Measurements from ENCODE around the gene ARID3B. TPM values are rescaled to one million over a fixed set of nuclear protein-coding genes. Genes with fewer than 3 reads are reported as not detected.

ARID3B gene
- polyA plus RNA-seq, 1 experiment, result 1.6 TPM

GRCh38 chr15:74599156-74599555, 58.1 kb downstream of the ARID3B start:
- Histone ChIP-seq H3K4me3 (ENCODE audit: low read depth, low read length) (peak overlapping the region; percentile 75), H3K9me3 (ENCODE audit: control insufficient read depth, insufficient read depth, low read length) (no peaks in the 10 kb centered on the region; the same call in 1 of the 2 replicates), H3K27me3 (ENCODE audit: control insufficient read depth, insufficient read depth, low read length) (no peaks in the 10 kb centered on the region), H3K27ac (ENCODE audit: low read depth, low read length) (no peak overlapping the region)
- no peak for TF ChIP-seq CTCF (IDR thresholded peaks at IDR 0.05; ENCODE audit: low read depth, low read length)
- ChIA-PET POLR2A (interaction anchor here (0.6 to 2.0 kb wide), 3 partner anchors 16 to 53 kb away, joined by 3 to 9 read pairs (median 5); partner anchors contain the start of gene CLK3), CTCF (interaction anchor here (0.9 to 1.0 kb wide), 2 partner anchors 15 to 22 kb away, joined by 3 to 4 read pairs; no protein-coding TSS in a partner anchor)
- no peak for DNase-seq (ENCODE audit: low read depth, low spot score)

GRCh38 chr15:74603026-74603788, 62.2 kb downstream of the ARID3B start:
- no peak for DNase-seq (ENCODE audit: low read depth, low spot score)
- H3K27ac ChIP-seq (ENCODE audit: low read depth, low read length), result no peak overlapping the region
- POLR2A ChIA-PET, result no interaction called here
- H3K27me3 ChIP-seq (ENCODE audit: control insufficient read depth, insufficient read depth, low read length), result peaks cover 8% of the 10 kb centered on the region
- H3K4me3 ChIP-seq (ENCODE audit: low read depth, low read length), result no peak overlapping the region
- CTCF ChIA-PET, result no interaction called here
- H3K9me3 ChIP-seq (ENCODE audit: control insufficient read depth, insufficient read depth, low read length), result no peaks in the 10 kb centered on the region; the same call in 1 of the 2 replicates
- TF ChIP-seq CTCF (IDR thresholded peaks at IDR 0.05; ENCODE audit: low read depth, low read length), result no peak

- ChIA-PET CTCF (no interaction called here), POLR2A (no interaction called here)
- Histone ChIP-seq H3K9me3 (ENCODE audit: control insufficient read depth, insufficient read depth, low read length) (no peaks in the 10 kb centered on the region; the same call in 1 of the 2 replicates), H3K27me3 (ENCODE audit: control insufficient read depth, insufficient read depth, low read length) (peaks cover 16% of the 10 kb centered on the region), H3K27ac (ENCODE audit: low read depth, low read length) (no peak overlapping the region), H3K4me3 (ENCODE audit: low read depth, low read length) (no peak overlapping the region)
- TF ChIP-seq CTCF (IDR thresholded peaks at IDR 0.05; ENCODE audit: low read depth, low read length), result no peak
- no peak for DNase-seq (ENCODE audit: low read depth, low spot score)
Measured at GRCh38 chr15:74603789-74604705, 63.0 kb downstream of the ARID3B start.

- Histone ChIP-seq H3K27me3 (ENCODE audit: control insufficient read depth, insufficient read depth, low read length) (peaks cover 23% of the 10 kb centered on the region), H3K27ac (ENCODE audit: low read depth, low read length) (no peak overlapping the region), H3K9me3 (ENCODE audit: control insufficient read depth, insufficient read depth, low read length) (no peaks in the 10 kb centered on the region; the same call in 1 of the 2 replicates), H3K4me3 (ENCODE audit: low read depth, low read length) (no peak overlapping the region)
- DNase-seq (ENCODE audit: low read depth, low spot score), result no peak
- ChIA-PET CTCF (no interaction called here), POLR2A (no interaction called here)
- no peak for TF ChIP-seq CTCF (IDR thresholded peaks at IDR 0.05; ENCODE audit: low read depth, low read length)
Measured at GRCh38 chr15:74604983-74605794, 64.2 kb downstream of the ARID3B start.
